Measurements from ENCODE around the gene WBP2. TPM values are rescaled to one million over a fixed set of nuclear protein-coding genes. Genes with fewer than 3 reads are reported as not detected.

WBP2 gene
- total and polyA plus RNA-seq, 2 of the 13 experiments (the other 11 are each of a cell fraction or from before 2014, with no cell fraction given) = 29.2 to 29.5 TPM

DNA sequence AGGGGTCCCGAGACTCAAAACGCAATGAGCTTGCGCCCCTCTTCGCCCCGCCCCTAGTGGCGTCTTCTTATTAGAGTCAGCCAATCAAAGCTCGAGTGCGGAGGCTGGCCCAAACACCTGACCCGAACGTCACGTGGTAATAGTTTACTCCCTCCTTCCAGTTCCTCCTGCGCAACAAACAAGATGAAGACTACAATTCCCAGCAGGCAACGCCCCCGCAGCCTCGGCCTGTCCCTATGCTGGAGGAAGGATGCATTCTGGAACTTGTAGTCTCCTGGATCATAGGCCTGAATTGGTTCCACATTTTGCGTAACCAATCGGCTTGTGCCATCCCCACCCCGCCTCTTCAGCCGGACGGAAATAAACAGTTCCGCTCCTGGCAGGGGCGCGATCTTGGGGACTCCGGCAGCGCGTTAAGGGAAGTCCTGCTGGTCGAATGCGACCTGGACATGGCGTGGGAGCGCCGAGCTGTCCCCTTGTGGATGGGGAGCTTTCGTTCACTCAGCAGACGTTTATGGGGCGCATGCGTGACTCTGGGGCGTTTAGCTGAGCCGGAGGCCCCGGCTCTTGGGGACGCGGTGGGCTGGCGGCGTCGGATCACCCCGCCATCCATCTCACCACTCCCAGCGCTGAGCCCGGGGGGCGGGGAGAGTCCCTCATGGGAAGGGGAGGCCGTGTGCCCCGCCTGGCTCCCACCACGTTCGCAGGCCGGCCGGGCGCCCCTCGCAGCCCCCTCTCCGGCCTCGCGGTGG is at the start of gene WBP2 (continued):
- peak; percentile 97 for TF ChIP-seq ZSCAN31 (CRISPR knock-in tag; IDR thresholded peaks at IDR 0.05; ENCODE audit: low read depth)
- no peak for TF ChIP-seq SRF (IDR thresholded peaks at IDR 0.05; ENCODE audit: low read depth, low read length)
- peak; percentile 76 for TF ChIP-seq JARID2 (CRISPR knock-in tag; IDR thresholded peaks at IDR 0.05; ENCODE audit: insufficient replicate concordance)
- TF ChIP-seq, protein P1, sequence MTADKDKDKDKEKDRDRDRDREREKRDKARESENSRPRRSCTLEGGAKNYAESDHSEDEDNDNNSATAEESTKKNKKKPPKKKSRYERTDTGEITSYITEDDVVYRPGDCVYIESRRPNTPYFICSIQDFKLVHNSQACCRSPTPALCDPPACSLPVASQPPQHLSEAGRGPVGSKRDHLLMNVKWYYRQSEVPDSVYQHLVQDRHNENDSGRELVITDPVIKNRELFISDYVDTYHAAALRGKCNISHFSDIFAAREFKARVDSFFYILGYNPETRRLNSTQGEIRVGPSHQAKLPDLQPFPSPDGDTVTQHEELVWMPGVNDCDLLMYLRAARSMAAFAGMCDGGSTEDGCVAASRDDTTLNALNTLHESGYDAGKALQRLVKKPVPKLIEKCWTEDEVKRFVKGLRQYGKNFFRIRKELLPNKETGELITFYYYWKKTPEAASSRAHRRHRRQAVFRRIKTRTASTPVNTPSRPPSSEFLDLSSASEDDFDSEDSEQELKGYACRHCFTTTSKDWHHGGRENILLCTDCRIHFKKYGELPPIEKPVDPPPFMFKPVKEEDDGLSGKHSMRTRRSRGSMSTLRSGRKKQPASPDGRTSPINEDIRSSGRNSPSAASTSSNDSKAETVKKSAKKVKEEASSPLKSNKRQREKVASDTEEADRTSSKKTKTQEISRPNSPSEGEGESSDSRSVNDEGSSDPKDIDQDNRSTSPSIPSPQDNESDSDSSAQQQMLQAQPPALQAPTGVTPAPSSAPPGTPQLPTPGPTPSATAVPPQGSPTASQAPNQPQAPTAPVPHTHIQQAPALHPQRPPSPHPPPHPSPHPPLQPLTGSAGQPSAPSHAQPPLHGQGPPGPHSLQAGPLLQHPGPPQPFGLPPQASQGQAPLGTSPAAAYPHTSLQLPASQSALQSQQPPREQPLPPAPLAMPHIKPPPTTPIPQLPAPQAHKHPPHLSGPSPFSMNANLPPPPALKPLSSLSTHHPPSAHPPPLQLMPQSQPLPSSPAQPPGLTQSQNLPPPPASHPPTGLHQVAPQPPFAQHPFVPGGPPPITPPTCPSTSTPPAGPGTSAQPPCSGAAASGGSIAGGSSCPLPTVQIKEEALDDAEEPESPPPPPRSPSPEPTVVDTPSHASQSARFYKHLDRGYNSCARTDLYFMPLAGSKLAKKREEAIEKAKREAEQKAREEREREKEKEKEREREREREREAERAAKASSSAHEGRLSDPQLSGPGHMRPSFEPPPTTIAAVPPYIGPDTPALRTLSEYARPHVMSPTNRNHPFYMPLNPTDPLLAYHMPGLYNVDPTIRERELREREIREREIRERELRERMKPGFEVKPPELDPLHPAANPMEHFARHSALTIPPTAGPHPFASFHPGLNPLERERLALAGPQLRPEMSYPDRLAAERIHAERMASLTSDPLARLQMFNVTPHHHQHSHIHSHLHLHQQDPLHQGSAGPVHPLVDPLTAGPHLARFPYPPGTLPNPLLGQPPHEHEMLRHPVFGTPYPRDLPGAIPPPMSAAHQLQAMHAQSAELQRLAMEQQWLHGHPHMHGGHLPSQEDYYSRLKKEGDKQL (CRISPR knock-in tag; IDR thresholded peaks at IDR 0.05; ENCODE audit: low read depth) = no peak
- no peak; the same call in 1 of the 2 replicates for TF ChIP-seq ZNF550 (CRISPR knock-in tag; IDR thresholded peaks at IDR 0.05; ENCODE audit: borderline replicate concordance)
- no peak for TF ChIP-seq ZNF563 (CRISPR knock-in tag; IDR thresholded peaks at IDR 0.05)
- no peak; the same call in 1 of the 2 replicates for TF ChIP-seq ZNF17 (CRISPR knock-in tag; IDR thresholded peaks at IDR 0.05)
- TF ChIP-seq, protein P2, sequence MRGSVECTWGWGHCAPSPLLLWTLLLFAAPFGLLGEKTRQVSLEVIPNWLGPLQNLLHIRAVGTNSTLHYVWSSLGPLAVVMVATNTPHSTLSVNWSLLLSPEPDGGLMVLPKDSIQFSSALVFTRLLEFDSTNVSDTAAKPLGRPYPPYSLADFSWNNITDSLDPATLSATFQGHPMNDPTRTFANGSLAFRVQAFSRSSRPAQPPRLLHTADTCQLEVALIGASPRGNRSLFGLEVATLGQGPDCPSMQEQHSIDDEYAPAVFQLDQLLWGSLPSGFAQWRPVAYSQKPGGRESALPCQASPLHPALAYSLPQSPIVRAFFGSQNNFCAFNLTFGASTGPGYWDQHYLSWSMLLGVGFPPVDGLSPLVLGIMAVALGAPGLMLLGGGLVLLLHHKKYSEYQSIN (CRISPR knock-in tag; IDR thresholded peaks at IDR 0.05; ENCODE audit: borderline replicate concordance) = no peak
- TF ChIP-seq YEATS4 (CRISPR knock-in tag; IDR thresholded peaks at IDR 0.05; ENCODE audit: borderline replicate concordance) = peak; percentile 92
- TF ChIP-seq ZNF577 (CRISPR knock-in tag; IDR thresholded peaks at IDR 0.05; ENCODE audit: borderline replicate concordance, low read depth) = no peak
- TF ChIP-seq NCOA1 (CRISPR knock-in tag; IDR thresholded peaks at IDR 0.05) = peak; percentile 96; the same call in 1 of the 2 replicates
- TF ChIP-seq, protein P3, sequence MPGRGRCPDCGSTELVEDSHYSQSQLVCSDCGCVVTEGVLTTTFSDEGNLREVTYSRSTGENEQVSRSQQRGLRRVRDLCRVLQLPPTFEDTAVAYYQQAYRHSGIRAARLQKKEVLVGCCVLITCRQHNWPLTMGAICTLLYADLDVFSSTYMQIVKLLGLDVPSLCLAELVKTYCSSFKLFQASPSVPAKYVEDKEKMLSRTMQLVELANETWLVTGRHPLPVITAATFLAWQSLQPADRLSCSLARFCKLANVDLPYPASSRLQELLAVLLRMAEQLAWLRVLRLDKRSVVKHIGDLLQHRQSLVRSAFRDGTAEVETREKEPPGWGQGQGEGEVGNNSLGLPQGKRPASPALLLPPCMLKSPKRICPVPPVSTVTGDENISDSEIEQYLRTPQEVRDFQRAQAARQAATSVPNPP (CRISPR knock-in tag; IDR thresholded peaks at IDR 0.05) = 0 out of 2 replicates have a peak, but pooled peaks have one; percentile 54
- no peak; the same call in 1 of the 2 replicates for TF ChIP-seq ZNF441 (CRISPR knock-in tag; IDR thresholded peaks at IDR 0.05; ENCODE audit: borderline replicate concordance)
- TF ChIP-seq, protein P4, sequence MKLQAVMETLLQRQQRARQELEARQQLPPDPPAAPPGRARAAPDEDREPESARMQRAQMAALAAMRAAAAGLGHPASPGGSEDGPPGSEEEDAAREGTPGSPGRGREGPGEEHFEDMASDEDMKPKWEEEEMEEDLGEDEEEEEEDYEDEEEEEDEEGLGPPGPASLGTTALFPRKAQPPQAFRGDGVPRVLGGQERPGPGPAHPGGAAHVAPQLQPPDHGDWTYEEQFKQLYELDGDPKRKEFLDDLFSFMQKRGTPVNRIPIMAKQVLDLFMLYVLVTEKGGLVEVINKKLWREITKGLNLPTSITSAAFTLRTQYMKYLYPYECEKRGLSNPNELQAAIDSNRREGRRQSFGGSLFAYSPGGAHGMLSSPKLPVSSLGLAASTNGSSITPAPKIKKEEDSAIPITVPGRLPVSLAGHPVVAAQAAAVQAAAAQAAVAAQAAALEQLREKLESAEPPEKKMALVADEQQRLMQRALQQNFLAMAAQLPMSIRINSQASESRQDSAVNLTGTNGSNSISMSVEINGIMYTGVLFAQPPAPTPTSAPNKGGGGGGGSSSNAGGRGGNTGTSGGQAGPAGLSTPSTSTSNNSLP (IDR thresholded peaks at IDR 0.05; ENCODE audit: low read depth, low read length) = peak; percentile 36; the same call in 1 of the 2 replicates
- TF ChIP-seq KLF15 (CRISPR knock-in tag; IDR thresholded peaks at IDR 0.05; ENCODE audit: borderline replicate concordance) = peak; percentile 85
- TF ChIP-seq, protein P5, sequence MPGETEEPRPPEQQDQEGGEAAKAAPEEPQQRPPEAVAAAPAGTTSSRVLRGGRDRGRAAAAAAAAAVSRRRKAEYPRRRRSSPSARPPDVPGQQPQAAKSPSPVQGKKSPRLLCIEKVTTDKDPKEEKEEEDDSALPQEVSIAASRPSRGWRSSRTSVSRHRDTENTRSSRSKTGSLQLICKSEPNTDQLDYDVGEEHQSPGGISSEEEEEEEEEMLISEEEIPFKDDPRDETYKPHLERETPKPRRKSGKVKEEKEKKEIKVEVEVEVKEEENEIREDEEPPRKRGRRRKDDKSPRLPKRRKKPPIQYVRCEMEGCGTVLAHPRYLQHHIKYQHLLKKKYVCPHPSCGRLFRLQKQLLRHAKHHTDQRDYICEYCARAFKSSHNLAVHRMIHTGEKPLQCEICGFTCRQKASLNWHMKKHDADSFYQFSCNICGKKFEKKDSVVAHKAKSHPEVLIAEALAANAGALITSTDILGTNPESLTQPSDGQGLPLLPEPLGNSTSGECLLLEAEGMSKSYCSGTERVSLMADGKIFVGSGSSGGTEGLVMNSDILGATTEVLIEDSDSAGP (CRISPR knock-in tag; IDR thresholded peaks at IDR 0.05; ENCODE audit: borderline replicate concordance) = peak; percentile 97

Data from HepG2 (cell line).